Lower leg skin (tissue), 4 donors: ENCODE measurements around the gene RNPS1. TPM values are rescaled to one million over a fixed set of nuclear protein-coding genes. Genes with fewer than 3 reads are reported as not detected.

Source experiments
- DNase-seq, 2 donors: peaks; one replicate each; pipeline ENCODE4 v3.0.0-alpha.2; 2019; ENCODE audit warnings: low spot score in 2 of 2
- H3K4me3 ChIP-seq: fragments of 200-600 bp; sonication (generic); 2 replicates; pipeline ENCODE4 v1.5.1; 2017; ENCODE audit warnings: mild to moderate bottlenecking, low read depth; ENCODE audit not compliant: poor library complexity, severe bottlenecking
- POLR2A ChIP-seq, 2 donors: fragments of 450-650 bp; IDR thresholded peaks; one replicate each; pipeline ENCODE4 v1.6.1; 2016 to 2017; ENCODE audit warnings: antibody characterized with exemption in 2 of 2, mild to moderate bottlenecking in 1 of 2, moderate library complexity in 1 of 2
- WGBS, 2 donors: methylation state at CpG; one replicate each; pipeline ENCODE4 v1.1.5; 2018; 5-methylcytosine and 5-hydroxymethylcytosine counted together
- intact Hi-C: fragments of 100-400 bp; cut with DNase I; formaldehyde crosslinking; loops from one replicate; pipeline ENCODE4 v1.15.0; 2023; ENCODE audit warnings: low total_unique reads
- total RNA-seq, 4 donors: library from RNA; depleted of rRNA; stranded (reverse); fragments of >200 nt; gene quantifications; one replicate each; pipeline ENCODE4 v1.1.0, GENCODE V29; 2016
- TF ChIP-seq, protein P1 (sequence below), 3 donors: fragments of 450-650 bp; IDR thresholded peaks; one replicate each; pipeline ENCODE4 v1.5.1; 2016; ENCODE audit warnings: antibody characterized with exemption in 3 of 3, mild to moderate bottlenecking in 3 of 3, moderate library complexity in 2 of 3

RNPS1 gene
- total RNA-seq, 4 donors from 2014 or later = 127 to 132 (median 128) TPM

DNA sequence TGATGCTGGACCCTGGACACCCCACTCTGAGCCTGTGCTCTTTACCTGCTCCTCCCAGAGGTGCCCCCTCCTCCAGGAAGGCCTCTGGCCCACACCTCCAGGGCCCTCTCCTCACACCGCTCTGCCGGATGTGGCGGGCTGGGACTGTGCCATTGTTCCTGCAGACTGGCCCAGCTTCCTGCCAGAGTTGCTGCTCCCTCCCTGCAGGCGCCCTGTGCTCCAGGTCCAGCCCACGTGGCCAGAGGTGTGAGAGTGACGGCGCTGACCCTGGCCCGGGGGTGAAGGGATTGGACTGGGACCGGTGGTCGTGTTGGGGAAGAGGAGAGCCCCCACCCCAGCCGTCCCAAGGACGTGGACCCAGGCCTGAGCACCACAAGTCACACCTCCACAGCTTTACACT, 38.8 kb downstream of the RNPS1 start:
- 90 to 94% methylated on average over 12 of the region's 12 CpGs for WGBS, 2 donors
- intact Hi-C loops = no loop called here
- H3K4me3 ChIP-seq = no peak overlapping the region
- TF ChIP-seq, protein P1, sequence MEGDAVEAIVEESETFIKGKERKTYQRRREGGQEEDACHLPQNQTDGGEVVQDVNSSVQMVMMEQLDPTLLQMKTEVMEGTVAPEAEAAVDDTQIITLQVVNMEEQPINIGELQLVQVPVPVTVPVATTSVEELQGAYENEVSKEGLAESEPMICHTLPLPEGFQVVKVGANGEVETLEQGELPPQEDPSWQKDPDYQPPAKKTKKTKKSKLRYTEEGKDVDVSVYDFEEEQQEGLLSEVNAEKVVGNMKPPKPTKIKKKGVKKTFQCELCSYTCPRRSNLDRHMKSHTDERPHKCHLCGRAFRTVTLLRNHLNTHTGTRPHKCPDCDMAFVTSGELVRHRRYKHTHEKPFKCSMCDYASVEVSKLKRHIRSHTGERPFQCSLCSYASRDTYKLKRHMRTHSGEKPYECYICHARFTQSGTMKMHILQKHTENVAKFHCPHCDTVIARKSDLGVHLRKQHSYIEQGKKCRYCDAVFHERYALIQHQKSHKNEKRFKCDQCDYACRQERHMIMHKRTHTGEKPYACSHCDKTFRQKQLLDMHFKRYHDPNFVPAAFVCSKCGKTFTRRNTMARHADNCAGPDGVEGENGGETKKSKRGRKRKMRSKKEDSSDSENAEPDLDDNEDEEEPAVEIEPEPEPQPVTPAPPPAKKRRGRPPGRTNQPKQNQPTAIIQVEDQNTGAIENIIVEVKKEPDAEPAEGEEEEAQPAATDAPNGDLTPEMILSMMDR (IDR thresholded peaks at IDR 0.05) = no peak
- no peak for TF ChIP-seq POLR2A (IDR thresholded peaks at IDR 0.05)
- DNase-seq = no peak

DNA sequence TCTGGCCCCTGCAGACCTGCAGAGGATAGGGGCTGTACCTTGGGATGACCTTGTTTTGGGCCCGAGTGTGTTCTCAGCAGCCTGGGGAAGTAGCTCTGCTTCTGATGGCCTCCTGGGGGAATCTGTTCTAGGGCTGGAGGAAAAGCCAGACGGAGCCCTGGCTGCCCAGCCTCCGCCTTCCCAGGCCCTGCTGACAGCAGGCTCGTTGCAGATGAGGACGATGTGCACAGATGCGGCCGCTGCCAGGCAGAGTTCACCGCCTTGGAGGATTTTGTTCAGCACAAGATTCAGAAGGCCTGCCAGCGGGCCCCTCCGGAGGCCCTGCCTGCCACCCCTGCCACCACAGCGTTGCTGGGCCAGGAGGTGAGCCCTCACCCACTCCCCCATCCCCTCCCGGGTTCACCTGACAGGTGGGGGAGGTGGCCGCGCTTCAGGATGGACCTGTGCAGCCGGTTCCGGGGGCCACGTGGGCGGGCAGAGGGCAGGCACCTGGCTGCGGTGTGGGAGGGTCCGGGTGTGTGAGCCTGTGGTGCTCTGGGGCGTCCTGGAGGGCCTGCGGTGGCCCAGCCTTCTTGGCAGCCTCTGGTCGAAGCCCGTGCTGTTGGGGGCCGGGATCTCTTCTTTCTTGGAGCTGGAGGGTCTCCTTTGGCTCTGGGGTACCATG, 39.6 kb downstream of the RNPS1 start:
- WGBS, 2 donors = 76 to 87% methylated on average over 22 to 25 of the region's 25 CpGs
- H3K4me3 ChIP-seq = no peak overlapping the region
- intact Hi-C loops = no loop called here
- TF ChIP-seq, protein P1 (IDR thresholded peaks at IDR 0.05) = no peak
- TF ChIP-seq POLR2A (IDR thresholded peaks at IDR 0.05) = no peak
- no peak for DNase-seq

DNA sequence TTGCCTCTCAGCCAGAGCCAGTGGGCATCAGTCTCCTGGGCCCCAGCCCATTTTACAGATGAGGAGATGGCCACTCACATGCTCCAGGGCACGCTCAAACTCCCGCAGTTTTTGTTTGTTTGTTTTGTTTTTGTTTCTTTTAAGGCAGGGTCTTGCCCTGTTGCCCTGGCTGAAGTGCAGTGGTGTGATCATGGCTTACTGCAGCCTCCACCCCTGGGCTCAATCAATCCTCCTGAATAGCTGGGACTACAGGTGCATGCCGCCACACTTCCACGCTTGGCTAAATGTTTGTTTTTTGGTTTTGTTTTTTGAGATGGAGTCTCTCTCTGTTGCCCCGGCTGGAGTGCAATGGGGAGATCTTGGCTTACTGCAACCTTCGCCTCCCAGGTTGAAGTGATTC, 41.0 kb downstream of the RNPS1 start:
- 93 to 96% methylated on average over 6 of the region's 6 CpGs for WGBS, 2 donors
- no peak for DNase-seq
- intact Hi-C loops = no loop called here
- no peak overlapping the region for H3K4me3 ChIP-seq
- TF ChIP-seq POLR2A (IDR thresholded peaks at IDR 0.05) = no peak
- TF ChIP-seq, protein P1 (IDR thresholded peaks at IDR 0.05) = no peak

DNA sequence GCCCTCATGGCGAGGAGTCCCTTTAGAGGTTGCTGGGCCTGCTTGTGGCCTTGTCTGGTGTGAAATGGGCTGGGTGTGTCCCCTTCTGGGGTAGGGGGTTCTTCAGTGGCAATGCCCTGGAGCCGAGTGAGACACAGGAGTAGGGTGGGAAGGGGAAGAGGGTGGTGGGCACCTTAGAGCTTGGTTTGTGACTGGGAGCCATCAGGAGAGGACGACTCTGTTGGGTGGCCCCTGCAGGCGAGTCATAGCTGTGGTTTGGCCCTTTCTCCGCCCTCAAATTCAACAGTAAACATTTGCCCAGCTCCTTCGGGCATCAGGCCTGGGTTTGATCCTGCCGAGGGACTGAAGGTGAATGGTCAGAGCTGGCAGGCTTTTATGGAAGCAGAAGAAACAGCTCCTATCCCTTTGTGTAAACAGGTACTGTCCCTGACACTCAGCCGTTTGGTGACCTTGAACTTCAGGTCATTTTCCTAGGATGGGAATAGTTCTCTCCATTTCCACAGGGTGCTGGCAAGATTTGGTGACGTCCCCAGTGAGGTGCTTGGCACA, 41.6 kb downstream of the RNPS1 start:
- intact Hi-C loops = no loop called here
- no peak for DNase-seq
- WGBS, 2 donors = 66 to 71% methylated on average over 9 of the region's 9 CpGs
- no peak overlapping the region for H3K4me3 ChIP-seq
- TF ChIP-seq, protein P1 (IDR thresholded peaks at IDR 0.05) = no peak
- TF ChIP-seq POLR2A (IDR thresholded peaks at IDR 0.05) = no peak

DNA sequence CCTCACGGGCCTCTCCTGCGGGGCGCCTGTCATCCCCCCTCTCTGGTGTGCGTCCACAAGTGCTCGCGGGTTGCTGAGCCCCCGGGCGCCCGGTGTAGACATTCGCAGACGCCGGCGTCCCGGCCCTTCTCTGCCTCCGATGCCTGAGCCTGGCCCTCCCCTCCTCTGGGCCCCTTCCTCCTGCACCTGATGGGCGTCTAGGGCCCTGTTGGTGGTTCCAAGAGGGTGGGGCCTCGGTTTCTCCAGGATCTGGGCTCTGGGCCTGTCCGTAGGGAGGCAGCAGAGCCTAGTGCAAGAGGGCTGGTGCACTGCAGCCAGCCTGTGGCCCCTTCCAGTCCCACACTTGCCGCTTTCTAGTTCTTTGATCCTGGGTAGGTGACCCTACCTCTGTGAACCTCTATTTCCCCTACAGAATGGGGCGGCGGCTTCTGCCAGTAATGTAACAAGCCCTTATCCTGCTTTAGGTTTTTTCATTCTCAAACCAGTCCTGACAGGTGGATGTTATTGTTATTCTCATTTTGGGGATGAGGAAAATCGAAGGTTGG, 43.9 kb downstream of the RNPS1 start:
- no peak for DNase-seq
- 5 to 10% methylated on average over 10 to 20 of the region's 22 CpGs for WGBS, 2 donors

More for the DNA sequence above, 43.9 kb downstream of the RNPS1 start:
- intact Hi-C loops = no loop called here
- TF ChIP-seq POLR2A (IDR thresholded peaks at IDR 0.05) = no peak
- TF ChIP-seq, protein P1 (IDR thresholded peaks at IDR 0.05) = no peak
- H3K4me3 ChIP-seq = peak overlapping the region; percentile 91
